ENCODE results near the gene APBA2.

DNA sequence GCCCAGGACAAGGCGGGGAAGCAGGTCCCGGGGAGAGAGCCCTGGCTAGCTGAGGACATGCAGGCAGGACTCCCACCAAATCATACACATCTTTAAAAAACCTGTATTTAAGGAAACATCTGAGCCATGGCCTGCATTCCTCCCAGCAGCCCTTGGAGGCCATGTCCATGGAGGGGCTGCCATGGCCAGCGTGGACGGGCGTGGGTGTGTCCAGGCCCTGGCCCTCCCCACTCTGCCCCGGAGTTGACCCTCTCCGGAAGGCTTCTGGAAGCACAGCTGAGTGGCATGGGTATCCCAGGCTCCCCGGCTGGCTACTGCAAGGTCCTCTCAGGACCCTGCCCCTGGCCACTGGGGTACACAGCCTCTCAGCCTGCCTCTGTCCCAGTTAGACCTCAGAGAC lies 234.1 kb downstream of the APBA2 start:
- TF ChIP-seq, protein P1, sequence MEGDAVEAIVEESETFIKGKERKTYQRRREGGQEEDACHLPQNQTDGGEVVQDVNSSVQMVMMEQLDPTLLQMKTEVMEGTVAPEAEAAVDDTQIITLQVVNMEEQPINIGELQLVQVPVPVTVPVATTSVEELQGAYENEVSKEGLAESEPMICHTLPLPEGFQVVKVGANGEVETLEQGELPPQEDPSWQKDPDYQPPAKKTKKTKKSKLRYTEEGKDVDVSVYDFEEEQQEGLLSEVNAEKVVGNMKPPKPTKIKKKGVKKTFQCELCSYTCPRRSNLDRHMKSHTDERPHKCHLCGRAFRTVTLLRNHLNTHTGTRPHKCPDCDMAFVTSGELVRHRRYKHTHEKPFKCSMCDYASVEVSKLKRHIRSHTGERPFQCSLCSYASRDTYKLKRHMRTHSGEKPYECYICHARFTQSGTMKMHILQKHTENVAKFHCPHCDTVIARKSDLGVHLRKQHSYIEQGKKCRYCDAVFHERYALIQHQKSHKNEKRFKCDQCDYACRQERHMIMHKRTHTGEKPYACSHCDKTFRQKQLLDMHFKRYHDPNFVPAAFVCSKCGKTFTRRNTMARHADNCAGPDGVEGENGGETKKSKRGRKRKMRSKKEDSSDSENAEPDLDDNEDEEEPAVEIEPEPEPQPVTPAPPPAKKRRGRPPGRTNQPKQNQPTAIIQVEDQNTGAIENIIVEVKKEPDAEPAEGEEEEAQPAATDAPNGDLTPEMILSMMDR (IDR thresholded peaks at IDR 0.05; ENCODE audit: low read length), result no peak
- no peak for TF ChIP-seq EZH2 (optimal IDR thresholded peaks at IDR 0.05; ENCODE audit: low read depth, low read length)

All from MM.1S (cell line).